HG03342 (cell line): ENCODE measurements around the gene GAD2.

Experiments
- ATAC-seq: cut with Tn5 transposase; IDR thresholded peaks from one replicate; pipeline ENCODE4 v1.9.1; 2021; ENCODE audit warnings: mild to moderate bottlenecking, moderate library complexity; ENCODE audit not compliant: unreplicated experiment

GAD2 gene

GRCh38 chr10:26216585-26217395 is at the start of gene GAD2:
TSS of gene GAD2 (plus strand) at chr10:26216774. CDS start at chr10:26216810, 36 bp downstream.
- no peak for ATAC-seq

GRCh38 chr10:26169466-26169865 is 47.1 kb upstream of the GAD2 start:
- ATAC-seq = no peak

- no peak for ATAC-seq
These were observed 44.4 kb upstream of the GAD2 start for GRCh38 chr10:26172131-26172530.

GRCh38 chr10:26173837-26174236 is 42.7 kb upstream of the GAD2 start:
- ATAC-seq = no peak

- ATAC-seq = no peak
These were observed 39.2 kb upstream of the GAD2 start for GRCh38 chr10:26177341-26177740.

GRCh38 chr10:26194275-26194674 is 22.3 kb upstream of the GAD2 start:
- ATAC-seq = no peak

- ATAC-seq = no peak
These were observed 19.3 kb upstream of the GAD2 start for GRCh38 chr10:26197248-26197647.

GRCh38 chr10:26198119-26198518 is 18.5 kb upstream of the GAD2 start:
- no peak for ATAC-seq

GRCh38 chr10:26199841-26200240 is 16.7 kb upstream of the GAD2 start:
- no peak for ATAC-seq

- no peak for ATAC-seq
These were observed 11.4 kb upstream of the GAD2 start for GRCh38 chr10:26205223-26205622.

GRCh38 chr10:26211781-26212444 is 4.7 kb upstream of the GAD2 start:
- no peak for ATAC-seq

GRCh38 chr10:26212511-26212910 is 4.1 kb upstream of the GAD2 start:
- no peak for ATAC-seq

GRCh38 chr10:26213157-26213800 is 3.3 kb upstream of the GAD2 start:
- ATAC-seq = no peak

GRCh38 chr10:26214004-26214403 is 2.6 kb upstream of the GAD2 start:
- ATAC-seq = no peak

GRCh38 chr10:26214551-26215395 is 1.8 kb upstream of the GAD2 start:
- no peak for ATAC-seq

- no peak for ATAC-seq
These were observed 1.1 kb upstream of the GAD2 start for GRCh38 chr10:26215396-26215934.

GRCh38 chr10:26215935-26216584 is 514 bp upstream of the GAD2 start:
- no peak for ATAC-seq

GRCh38 chr10:26217396-26218086 is 967 bp downstream of the GAD2 start:
- no peak for ATAC-seq

- ATAC-seq = no peak
These were observed 3.1 kb downstream of the GAD2 start for GRCh38 chr10:26219676-26220075.

GRCh38 chr10:26220901-26221300 is 4.3 kb downstream of the GAD2 start:
- ATAC-seq = no peak
